HCT116 (cell line): Measurements from ENCODE around the gene SUV39H1.

Experiments
- CEBPB ChIP-seq: IDR thresholded peaks from 2 replicates; pipeline ENCODE4 v1.6.1; 2012; ENCODE audit warnings: low read depth
- EGR1 ChIP-seq: IDR thresholded peaks from 2 replicates; pipeline ENCODE4 v1.6.1; 2012; ENCODE audit warnings: low read depth
- ELF1 ChIP-seq: IDR thresholded peaks from 2 replicates; pipeline ENCODE4 v1.6.1; 2012; ENCODE audit warnings: low read depth, borderline replicate concordance
- EZH2 ChIP-seq: fragments of 200-600 bp; sonication (generic); IDR thresholded peaks from 2 replicates; pipeline ENCODE4 v1.6.1; 2017; ENCODE audit warnings: antibody characterized with exemption, mixed run types
- EZH2phosphoT487 ChIP-seq: fragments of 200-600 bp; IDR thresholded peaks from 2 replicates; pipeline ENCODE4 v1.6.1; 2018; ENCODE audit warnings: antibody characterized with exemption, borderline replicate concordance
- JUND ChIP-seq: IDR thresholded peaks from 2 replicates; pipeline ENCODE4 v1.6.1; 2012
- POLR2A ChIP-seq: IDR thresholded peaks from 2 replicates; pipeline ENCODE4 v1.7.0; 2011; ENCODE audit warnings: borderline replicate concordance; ENCODE audit not compliant: insufficient read depth, insufficient read length; ENCODE audit errors: extremely low read depth
- POLR2AphosphoS5 ChIP-seq: IDR thresholded peaks from 2 replicates; pipeline ENCODE4 v1.6.1; 2011; ENCODE audit warnings: mild to moderate bottlenecking, low read depth, low read length, moderate library complexity
- SIN3A ChIP-seq: IDR thresholded peaks from 2 replicates; pipeline ENCODE4 v1.6.1; 2012; ENCODE audit warnings: low read depth
- TCF7L2 ChIP-seq: IDR thresholded peaks from 2 replicates; pipeline ENCODE4 v1.7.0; 2011; ENCODE audit warnings: borderline replicate concordance, inconsistent platforms; ENCODE audit not compliant: insufficient read depth, insufficient read length; ENCODE audit errors: extremely low read depth
- YY1 ChIP-seq: IDR thresholded peaks from 2 replicates; pipeline ENCODE4 v1.6.1; 2011; ENCODE audit warnings: low read length, low read depth, moderate library complexity, mild to moderate bottlenecking; ENCODE audit not compliant: insufficient replicate concordance; ENCODE audit errors: extremely low read depth
- ZNF274 ChIP-seq: fragments of 200-500 bp; sonication (Bioruptor generic); IDR thresholded peaks from 2 replicates; pipeline ENCODE4 v1.6.1; 2014; ENCODE audit warnings: mild to moderate bottlenecking, low read depth, low read length, inconsistent platforms
- TF ChIP-seq, protein P1 (sequence below), 3 experiments: fragments of 200-600 bp in 1 of 3; sonication (generic) in 1 of 3; IDR thresholded peaks in 2 of 3; conservative IDR thresholded peaks in 1 of 3; 2 replicates each; pipeline ENCODE4 v1.5.1; 2012 to 2017; ENCODE audit warnings: low read depth in 2 of 3, low read length in 2 of 3, antibody characterized with exemption in 1 of 3, borderline replicate concordance in 1 of 3, control low read depth in 1 of 3, mild to moderate bottlenecking in 1 of 3, mixed read lengths in 1 of 3, mixed run types in 1 of 3, moderate library complexity in 1 of 3; ENCODE audit not compliant: insufficient read depth in 1 of 3
- TF ChIP-seq, protein P2 (sequence below): IDR thresholded peaks from 2 replicates; pipeline ENCODE4 v1.6.1; 2011; ENCODE audit warnings: mild to moderate bottlenecking, low read length, moderate library complexity; ENCODE audit not compliant: insufficient replicate concordance; ENCODE audit errors: extremely low read depth

DNA sequence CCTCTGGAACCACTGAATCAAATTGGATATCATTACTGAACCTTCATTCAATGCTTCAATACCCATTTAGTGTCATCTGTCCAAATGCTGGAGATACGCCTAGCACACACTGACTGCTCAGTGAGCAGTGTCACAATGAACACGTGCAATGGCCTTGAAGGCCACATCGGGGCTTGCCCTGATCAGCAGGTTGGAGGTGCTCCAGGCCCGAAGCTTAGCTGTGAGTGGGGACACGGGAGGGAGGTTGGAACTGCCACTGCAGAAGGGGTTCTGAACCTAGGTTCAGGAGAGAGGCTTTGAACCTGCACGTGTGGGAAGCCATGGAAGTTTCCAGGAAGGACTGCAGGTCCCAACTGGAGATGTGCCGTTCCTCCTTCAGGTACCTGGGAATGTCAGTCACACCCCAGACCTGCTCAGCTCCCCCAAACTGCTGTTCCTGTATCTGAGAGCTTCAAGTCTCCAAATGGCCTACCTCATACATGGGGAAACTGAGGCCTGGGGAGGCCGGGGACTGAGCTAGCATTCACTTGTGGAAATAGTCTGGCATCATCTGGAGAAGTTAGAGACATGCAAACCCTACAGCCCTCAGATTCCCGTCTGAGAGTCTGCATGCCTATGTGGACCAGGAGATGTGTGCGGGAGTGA lies 14.9 kb upstream of the SUV39H1 start:
- TF ChIP-seq POLR2AphosphoS5, result no peak
- no peak for TF ChIP-seq CEBPB
- TF ChIP-seq, protein P1, sequence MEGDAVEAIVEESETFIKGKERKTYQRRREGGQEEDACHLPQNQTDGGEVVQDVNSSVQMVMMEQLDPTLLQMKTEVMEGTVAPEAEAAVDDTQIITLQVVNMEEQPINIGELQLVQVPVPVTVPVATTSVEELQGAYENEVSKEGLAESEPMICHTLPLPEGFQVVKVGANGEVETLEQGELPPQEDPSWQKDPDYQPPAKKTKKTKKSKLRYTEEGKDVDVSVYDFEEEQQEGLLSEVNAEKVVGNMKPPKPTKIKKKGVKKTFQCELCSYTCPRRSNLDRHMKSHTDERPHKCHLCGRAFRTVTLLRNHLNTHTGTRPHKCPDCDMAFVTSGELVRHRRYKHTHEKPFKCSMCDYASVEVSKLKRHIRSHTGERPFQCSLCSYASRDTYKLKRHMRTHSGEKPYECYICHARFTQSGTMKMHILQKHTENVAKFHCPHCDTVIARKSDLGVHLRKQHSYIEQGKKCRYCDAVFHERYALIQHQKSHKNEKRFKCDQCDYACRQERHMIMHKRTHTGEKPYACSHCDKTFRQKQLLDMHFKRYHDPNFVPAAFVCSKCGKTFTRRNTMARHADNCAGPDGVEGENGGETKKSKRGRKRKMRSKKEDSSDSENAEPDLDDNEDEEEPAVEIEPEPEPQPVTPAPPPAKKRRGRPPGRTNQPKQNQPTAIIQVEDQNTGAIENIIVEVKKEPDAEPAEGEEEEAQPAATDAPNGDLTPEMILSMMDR (IDR thresholded peaks at IDR 0.05 in 2 of 3, conservative IDR thresholded peaks at IDR 0.05 in 1 of 3; ENCODE audit: borderline replicate concordance in 1 of 3, insufficient read depth in 1 of 3, low read depth in 2 of 3, low read length in 2 of 3), result no peak
- TF ChIP-seq ZNF274, result no peak
- TF ChIP-seq SIN3A, result no peak
- TF ChIP-seq YY1, result no peak
- no peak for TF ChIP-seq EZH2
- TF ChIP-seq EZH2phosphoT487, result no peak
- no peak for TF ChIP-seq POLR2A
- no peak for TF ChIP-seq ELF1
- no peak for TF ChIP-seq EGR1
- TF ChIP-seq TCF7L2, result no peak
- no peak for TF ChIP-seq JUND
- TF ChIP-seq, protein P2, sequence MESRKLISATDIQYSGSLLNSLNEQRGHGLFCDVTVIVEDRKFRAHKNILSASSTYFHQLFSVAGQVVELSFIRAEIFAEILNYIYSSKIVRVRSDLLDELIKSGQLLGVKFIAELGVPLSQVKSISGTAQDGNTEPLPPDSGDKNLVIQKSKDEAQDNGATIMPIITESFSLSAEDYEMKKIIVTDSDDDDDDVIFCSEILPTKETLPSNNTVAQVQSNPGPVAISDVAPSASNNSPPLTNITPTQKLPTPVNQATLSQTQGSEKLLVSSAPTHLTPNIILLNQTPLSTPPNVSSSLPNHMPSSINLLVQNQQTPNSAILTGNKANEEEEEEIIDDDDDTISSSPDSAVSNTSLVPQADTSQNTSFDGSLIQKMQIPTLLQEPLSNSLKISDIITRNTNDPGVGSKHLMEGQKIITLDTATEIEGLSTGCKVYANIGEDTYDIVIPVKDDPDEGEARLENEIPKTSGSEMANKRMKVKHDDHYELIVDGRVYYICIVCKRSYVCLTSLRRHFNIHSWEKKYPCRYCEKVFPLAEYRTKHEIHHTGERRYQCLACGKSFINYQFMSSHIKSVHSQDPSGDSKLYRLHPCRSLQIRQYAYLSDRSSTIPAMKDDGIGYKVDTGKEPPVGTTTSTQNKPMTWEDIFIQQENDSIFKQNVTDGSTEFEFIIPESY, result no peak
